A549 (cell line): Measurements from ENCODE around the gene DGUOK. TPM values are rescaled to one million over a fixed set of nuclear protein-coding genes. Genes with fewer than 3 reads are reported as not detected.

ENCODE experiments used
- ATAC-seq, 2 experiments: fragments of 200-7000 bp in 1 of 2; fragments of >200 bp in 1 of 2; cut with Nextera tagmentation in 1 of 2; cut with Tn5 transposase in 1 of 2; 3 replicates each; pipeline versions ENCODE4 v1.8.0 to v1.9.1; 2018 to 2020; ENCODE audit warnings: mild to moderate bottlenecking in 1 of 2, moderate library complexity in 1 of 2
- CTCF ChIA-PET: fragments of 300-600 bp; sonication (Branson Sonifier 250); formaldehyde crosslinking; extraction: SDS; loops from one replicate; lab custom pipeline; 2021; ENCODE audit warnings: antibody characterized with exemption, inconsistent platforms; lab: Yijun Ruan, JAX
- POLR2A ChIA-PET: fragments of 350-600 bp; formaldehyde crosslinking; extraction: SDS; loops from one replicate; lab custom pipeline; 2021; ENCODE audit warnings: antibody characterized with exemption, inconsistent platforms; lab: Yijun Ruan, JAX
- DNase-seq, 2 experiments: peaks; one replicate each; pipeline versions ENCODE4 v3.0.0 to v3.0.0-alpha.2; 2011 to 2016; ENCODE audit warnings: low read depth in 1 of 2, low spot score in 1 of 2
- FAIRE-seq: peaks from 2 replicates; lab custom pipeline; 2011; peaks lifted over from hg19 to GRCh38; lab: Jason Lieb, UNC
- H3K27ac ChIP-seq, 2 experiments: fragments of >200 bp; sonication (Bioruptor Twin); formaldehyde crosslinking; 3 replicates each; pipeline ENCODE4 v1.5.1; 2016 to 2017
- H3K4me1 ChIP-seq: fragments of >200 bp; sonication (Bioruptor Twin); formaldehyde crosslinking; 3 replicates; pipeline ENCODE4 v1.6.1; 2016
- H3K4me2 ChIP-seq: fragments of >200 bp; sonication (Bioruptor Twin); formaldehyde crosslinking; 3 replicates; pipeline ENCODE4 v1.6.1; 2016
- H3K4me3 ChIP-seq: fragments of >200 bp; sonication (Bioruptor Twin); formaldehyde crosslinking; 3 replicates; pipeline ENCODE4 v1.5.1; 2016
- H3K9me3 ChIP-seq: fragments of >200 bp; sonication (Bioruptor Twin); formaldehyde crosslinking; 3 replicates; pipeline ENCODE4 v1.6.1; 2016
- ATOH8 ChIP-seq: fragments of 250-450 bp; sonication (Bioruptor Pico); IDR thresholded peaks from 2 replicates; pipeline ENCODE4 v1.5.0; 2020; ENCODE audit warnings: low read depth, mild to moderate bottlenecking, moderate library complexity
- BCL3 ChIP-seq: fragments of >200 bp; sonication (Bioruptor Twin); formaldehyde crosslinking; IDR thresholded peaks from 3 replicates; pipeline ENCODE4 v1.6.1; 2016
- CHD4 ChIP-seq: fragments of 200-600 bp; sonication (generic); IDR thresholded peaks from 2 replicates; pipeline ENCODE4 v1.6.1; 2016; ENCODE audit warnings: antibody characterized with exemption, mild to moderate bottlenecking, borderline replicate concordance
- EHF ChIP-seq: fragments of 250-450 bp; sonication (Bioruptor Pico); IDR thresholded peaks from 2 replicates; pipeline ENCODE4 v1.5.0; 2020; ENCODE audit warnings: mild to moderate bottlenecking
- ELK1 ChIP-seq: fragments of 150-350 bp; IDR thresholded peaks from 2 replicates; pipeline ENCODE4 v1.6.1; 2014; ENCODE audit warnings: low read depth, mild to moderate bottlenecking, low read length
- EP300 ChIP-seq, 2 experiments: fragments of >200 bp; sonication (Bioruptor Twin); formaldehyde crosslinking; IDR thresholded peaks; 2 replicates in 1 of 2; 3 replicates in 1 of 2; pipeline ENCODE4 v1.6.1; 2016 to 2017
- NFE2L2 ChIP-seq: fragments of 150-350 bp; conservative IDR thresholded peaks from 2 replicates; pipeline ENCODE4 v1.6.1; 2014; ENCODE audit warnings: low read length
- NR3C1 ChIP-seq: fragments of >200 bp; sonication (Bioruptor Twin); formaldehyde crosslinking; IDR thresholded peaks from 3 replicates; pipeline ENCODE4 v1.6.1; 2017
- POLR2A ChIP-seq: IDR thresholded peaks from 2 replicates; pipeline ENCODE4 v1.6.1; 2012; ENCODE audit warnings: mild to moderate bottlenecking, low read length
- RARB ChIP-seq: fragments of 250-450 bp; sonication (Bioruptor Pico); IDR thresholded peaks from 2 replicates; pipeline ENCODE4 v1.8.0; 2021; ENCODE audit warnings: mild to moderate bottlenecking, moderate library complexity
- REST ChIP-seq: fragments of 200-600 bp; sonication (generic); IDR thresholded peaks from 2 replicates; pipeline ENCODE4 v1.6.1; 2016; ENCODE audit warnings: antibody characterized with exemption, mild to moderate bottlenecking, moderate library complexity
- RNF2 ChIP-seq: fragments of 200-600 bp; sonication (generic); IDR thresholded peaks from 2 replicates; pipeline ENCODE4 v1.6.1; 2016; ENCODE audit warnings: low read depth, mild to moderate bottlenecking, antibody characterized with exemption, moderate library complexity, borderline replicate concordance
- SMC3 ChIP-seq: fragments of >200 bp; sonication (Bioruptor Twin); formaldehyde crosslinking; IDR thresholded peaks from 3 replicates; pipeline ENCODE4 v1.6.1; 2018; ENCODE audit warnings: inconsistent platforms
- ZC3H11A ChIP-seq: fragments of 450-650 bp; IDR thresholded peaks from 2 replicates; pipeline ENCODE4 v1.6.1; 2014; ENCODE audit warnings: antibody characterized with exemption, mild to moderate bottlenecking
- WGBS: methylation state at CpG from one replicate; pipeline ENCODE4 v1.1.6; 2017; ENCODE audit errors: missing lambda C conversion rate; 5-methylcytosine and 5-hydroxymethylcytosine counted together
- polyA plus RNA-seq, 4 experiments: library from polyadenylated mRNA; depleted of rRNA in 3 of 4; stranded (reverse); fragments of >200 nt; fragmentation: RNase III in 1 of 4; extraction: RNeasy Plus Mini Kit Qiagen cat#74134 plus additional on column Dnase treatment in 1 of 4; gene quantifications; 2 replicates in 3 of 4; 3 replicates in 1 of 4; pipeline ENCODE4 v1.2.3, GENCODE V29; 2011 to 2017

Gene DGUOK
- polyA plus RNA-seq, 2 of the 4 experiments (the other 2 are of a cell fraction) = 128 to 145 TPM

GRCh38 chr2:74001781-74002504 is 75.3 kb downstream of the DGUOK start:
- ATAC-seq (peak in 1 of 2 experiments; percentile 31; a peak in 4 of 6 replicates), DNase-seq (no peak), FAIRE-seq (no peak)
- H3K4me3 ChIP-seq = peak overlapping the region; percentile 35; the same call in 2 of the 3 replicates
- no peaks in the 10 kb centered on the region for H3K9me3 ChIP-seq
- CTCF ChIA-PET = interaction anchor here (1.9 to 2.1 kb wide), 2 partner anchors 150 to 178 kb away, joined by 7 to 9 read pairs; no protein-coding TSS in a partner anchor
- POLR2A ChIA-PET = no interaction called here
- TF ChIP-seq POLR2A = no peak
- H3K4me2 ChIP-seq = peak overlapping the region; percentile 64
- WGBS = 71% methylated on average over 20 of the region's 24 CpGs
- peak overlapping the region in 1 of 2 experiments; percentile 61; a peak in 2 of 6 replicates for H3K27ac ChIP-seq
- peaks cover 27% of the 10 kb centered on the region for H3K4me1 ChIP-seq

- FAIRE-seq (no peak), ATAC-seq (peak; percentile 60 to 84), DNase-seq (peak in 1 of 2 experiments; percentile 33)
- TF ChIP-seq REST (no peak), BCL3 (no peak), EHF (no peak), EP300 (IDR thresholded peaks at IDR 0.05) (no peak), RARB (CRISPR knock-in tag) (no peak), NR3C1 (no peak), ZC3H11A (no peak), CHD4 (no peak), RNF2 (no peak), ELK1 (no peak), ATOH8 (CRISPR knock-in tag) (no peak), NFE2L2 (no peak), SMC3 (no peak)
- no peaks in the 10 kb centered on the region for H3K9me3 ChIP-seq
- peak overlapping the region in 1 of 2 experiments; percentile 61; a peak in 2 of 6 replicates for H3K27ac ChIP-seq
- whole genome bisulfite sequencing = 85% methylated on average over 47 of the region's 68 CpGs
- H3K4me1 ChIP-seq = peaks cover 27% of the 10 kb centered on the region
- H3K4me2 ChIP-seq = peak overlapping the region; percentile 64
- ChIA-PET CTCF (interaction anchor here (0.6 to 1.9 kb wide), 2 partner anchors 149 to 360 kb away, joined by 4 to 7 read pairs; no protein-coding TSS in a partner anchor), POLR2A (no interaction called here)
- peak overlapping the region; percentile 35 for H3K4me3 ChIP-seq
Measured at GRCh38 chr2:74002505-74003421, 76.1 kb downstream of the DGUOK start.
